DND-41 (cell line): ENCODE results near the gene USP36.

Source experiments
- CTCF ChIP-seq: IDR thresholded peaks from 2 replicates; pipeline ENCODE4 v1.5.1; 2012; ENCODE audit warnings: borderline replicate concordance, low read length, moderate library complexity, mild to moderate bottlenecking; ENCODE audit not compliant: poor library complexity, severe bottlenecking; ENCODE audit errors: extremely low read depth
- EZH2 ChIP-seq: IDR thresholded peaks from 3 replicates; pipeline ENCODE4 v1.6.1; 2012; ENCODE audit warnings: borderline replicate concordance, low read depth, mild to moderate bottlenecking, moderate library complexity, low read length, inconsistent platforms; ENCODE audit not compliant: severe bottlenecking

DNA sequence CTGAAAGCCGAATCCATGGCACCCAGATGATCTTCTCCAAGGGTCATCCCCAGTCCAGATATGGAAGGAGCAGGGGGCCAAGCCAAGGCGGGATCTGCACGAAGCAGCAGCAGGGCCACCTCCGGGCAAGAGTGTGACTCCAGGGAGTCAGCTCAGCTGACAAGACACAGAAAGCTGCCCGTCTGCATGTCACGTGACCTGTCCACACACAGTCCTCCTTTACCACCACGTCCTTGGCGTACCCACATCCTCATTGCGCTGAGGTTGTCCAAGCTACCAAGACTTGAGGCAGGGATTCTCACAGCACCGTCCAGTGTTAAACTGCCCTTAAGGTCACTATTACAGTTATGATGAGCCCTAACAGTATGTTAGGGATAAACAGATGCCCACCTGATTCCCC is 47.2 kb downstream of the USP36 start:
- no peak for TF ChIP-seq CTCF
- TF ChIP-seq EZH2: no peak
